ENCODE data around the gene CD44. TPM values are rescaled to one million over a fixed set of nuclear protein-coding genes. Genes with fewer than 3 reads are reported as not detected.

CD44 gene
- total RNA-seq, 1 experiment from 2014 or later: 6.1 TPM

DNA sequence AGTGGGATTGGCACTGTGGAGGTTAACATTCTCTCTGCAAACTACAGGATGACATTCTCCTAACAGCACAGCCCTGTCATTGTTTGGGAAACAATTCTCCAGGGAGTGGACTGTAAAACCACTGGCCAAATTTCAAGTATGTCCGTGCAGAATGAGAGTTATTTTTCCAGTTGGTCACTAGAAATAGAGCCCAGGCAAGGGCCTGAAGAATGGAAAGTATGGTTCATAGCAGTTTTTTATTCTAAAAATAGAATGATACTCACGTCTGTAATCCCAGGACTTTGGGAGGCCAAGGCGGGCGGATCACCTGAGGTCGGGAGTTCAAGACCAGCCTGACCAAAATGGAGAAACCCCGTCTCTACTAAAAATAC lies 39.0 kb upstream of the CD44 start:
- H4K8ac ChIP-seq (replicated peaks; ENCODE audit: insufficient read length, low read depth, low read length): no peak overlapping the region
- H2BK15ac ChIP-seq (ENCODE audit: low read depth, low read length): no peak overlapping the region
- no CpG with 5 or more reads among the region's 6 CpGs for WGBS (ENCODE audit: extremely low coverage, insufficient read length, low lambda C conversion rate)
- no peak overlapping the region for H2BK20ac ChIP-seq (ENCODE audit: low read depth, low read length, poor library complexity, severe bottlenecking)
- no peak overlapping the region for H3K18ac ChIP-seq (ENCODE audit: insufficient read length, low read depth, low read length)
- no peak overlapping the region for H3K23ac ChIP-seq (ENCODE audit: insufficient read length, low read depth, low read length)
- no peaks in the 10 kb centered on the region for H3K4me1 Mint-ChIP-seq
- no peak overlapping the region for H2BK120ac ChIP-seq (ENCODE audit: low read depth, low read length, poor library complexity, severe bottlenecking)
- H3K79me2 ChIP-seq (ENCODE audit: insufficient read depth, low read length): no peaks in the 10 kb centered on the region
- H2AK5ac ChIP-seq (ENCODE audit: insufficient read length, low read length): no peak overlapping the region
- TF ChIP-seq, protein P1, sequence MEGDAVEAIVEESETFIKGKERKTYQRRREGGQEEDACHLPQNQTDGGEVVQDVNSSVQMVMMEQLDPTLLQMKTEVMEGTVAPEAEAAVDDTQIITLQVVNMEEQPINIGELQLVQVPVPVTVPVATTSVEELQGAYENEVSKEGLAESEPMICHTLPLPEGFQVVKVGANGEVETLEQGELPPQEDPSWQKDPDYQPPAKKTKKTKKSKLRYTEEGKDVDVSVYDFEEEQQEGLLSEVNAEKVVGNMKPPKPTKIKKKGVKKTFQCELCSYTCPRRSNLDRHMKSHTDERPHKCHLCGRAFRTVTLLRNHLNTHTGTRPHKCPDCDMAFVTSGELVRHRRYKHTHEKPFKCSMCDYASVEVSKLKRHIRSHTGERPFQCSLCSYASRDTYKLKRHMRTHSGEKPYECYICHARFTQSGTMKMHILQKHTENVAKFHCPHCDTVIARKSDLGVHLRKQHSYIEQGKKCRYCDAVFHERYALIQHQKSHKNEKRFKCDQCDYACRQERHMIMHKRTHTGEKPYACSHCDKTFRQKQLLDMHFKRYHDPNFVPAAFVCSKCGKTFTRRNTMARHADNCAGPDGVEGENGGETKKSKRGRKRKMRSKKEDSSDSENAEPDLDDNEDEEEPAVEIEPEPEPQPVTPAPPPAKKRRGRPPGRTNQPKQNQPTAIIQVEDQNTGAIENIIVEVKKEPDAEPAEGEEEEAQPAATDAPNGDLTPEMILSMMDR (conservative IDR thresholded peaks at IDR 0.05): no peak
- H3K27me3 Mint-ChIP-seq (ENCODE audit: low read depth): peaks cover 1% of the 10 kb centered on the region
- no peaks in the 10 kb centered on the region for H3K36me3 Mint-ChIP-seq (ENCODE audit: insufficient read depth in 1 of 3, low read depth in 3 of 3)
- no peaks in the 10 kb centered on the region; a peak in 1 of 5 replicates for H3K9me3 Mint-ChIP-seq
- H3K4me2 ChIP-seq (ENCODE audit: insufficient read depth, insufficient read length, low read length): no peak overlapping the region
- H2AFZ ChIP-seq (ENCODE audit: low read length): no peak overlapping the region
- H3K27me3 ChIP-seq (ENCODE audit: insufficient read depth, low read length): no peaks in the 10 kb centered on the region
- H4K91ac ChIP-seq (ENCODE audit: insufficient read length, low read depth, low read length): no peak overlapping the region
- H2BK12ac ChIP-seq (ENCODE audit: insufficient read length, low read depth, low read length): no peak overlapping the region
- H4K5ac ChIP-seq (ENCODE audit: insufficient read length, low read depth, low read length): no peak overlapping the region
- H3K9ac ChIP-seq (ENCODE audit: extremely low read depth, insufficient read length, low read length): no peak overlapping the region
- H3K79me1 ChIP-seq (ENCODE audit: insufficient read depth, low read depth, low read length, poor library complexity, severe bottlenecking): no peaks in the 10 kb centered on the region
- H3K27ac ChIP-seq (ENCODE audit: insufficient read length, low read depth, low read length): no peak overlapping the region
- no peak for DNase-seq
- no peak overlapping the region for H3K4ac ChIP-seq (ENCODE audit: low read depth, low read length)
- no peak overlapping the region for H3K4me3 Mint-ChIP-seq
- no peaks in the 10 kb centered on the region for H3K23me2 ChIP-seq (ENCODE audit: insufficient read length, low read depth, low read length, poor library complexity, severe bottlenecking)
- no peaks in the 10 kb centered on the region for H3K9me3 ChIP-seq (ENCODE audit: control insufficient read depth, low read depth, low read length)
- H2BK5ac ChIP-seq (ENCODE audit: insufficient read length, low read length): no peak overlapping the region
- no peak overlapping the region for H3T11ph ChIP-seq (ENCODE audit: low read length)
- H3K56ac ChIP-seq (ENCODE audit: insufficient read length, low read depth, low read length): no peak overlapping the region
- no peaks in the 10 kb centered on the region for H4K20me1 ChIP-seq (ENCODE audit: control insufficient read depth, insufficient read depth, insufficient read length)
- no peaks in the 10 kb centered on the region for H3K4me1 ChIP-seq (ENCODE audit: insufficient read depth, low read length)
- H3K14ac ChIP-seq (ENCODE audit: insufficient read depth, low read length): no peak overlapping the region
- H3K27ac Mint-ChIP-seq: no peak overlapping the region
